ENCODE results near the gene GABARAPL1. TPM values are rescaled to one million over a fixed set of nuclear protein-coding genes. Genes with fewer than 3 reads are reported as not detected.

Gene GABARAPL1
- polyA plus RNA-seq, 5 donors = 34.2 to 53.1 (median 45.0) TPM

Other genes starting within 250 kb of the GABARAPL1 start
- 1 to 10 TPM in 3 of 5 donors, under 1 TPM in 2; 0.55 to 2.1 (median 1.2) TPM for gene CLEC12A, start 241.5 kb upstream of the GABARAPL1 start, polyA plus RNA-seq (ENCODE audit: insufficient read depth in 1 of 5, insufficient read length in 5 of 5, low replicate concordance in 1 of 5)
- 1 to 10 TPM; 1.3 to 3.0 (median 2.5) TPM for gene CLEC1B, start 213.8 kb upstream of the GABARAPL1 start, polyA plus RNA-seq (ENCODE audit: insufficient read depth in 1 of 5, insufficient read length in 5 of 5, low replicate concordance in 1 of 5)
- gene CLEC12B, start 202.2 kb upstream of the GABARAPL1 start, polyA plus RNA-seq (ENCODE audit: insufficient read depth in 1 of 5, insufficient read length in 5 of 5, low replicate concordance in 1 of 5) = under 1 TPM in 4 of 5 donors, not detected in 1; 0.07 to 0.42 (median 0.29) TPM
- gene CLEC9A, start 182.2 kb upstream of the GABARAPL1 start, polyA plus RNA-seq (ENCODE audit: insufficient read depth in 1 of 5, insufficient read length in 5 of 5, low replicate concordance in 1 of 5) = 1 to 10 TPM; 1.3 to 2.5 (median 1.8) TPM
- 10 to 100 TPM; 18.5 to 24.4 (median 19.9) TPM for gene CLEC1A, start 113.9 kb upstream of the GABARAPL1 start, polyA plus RNA-seq (ENCODE audit: insufficient read depth in 1 of 5, insufficient read length in 5 of 5, low replicate concordance in 1 of 5)
- 1 to 10 TPM; 2.4 to 3.7 (median 2.8) TPM for gene CLEC7A, start 82.7 kb upstream of the GABARAPL1 start, polyA plus RNA-seq (ENCODE audit: insufficient read depth in 1 of 5, insufficient read length in 5 of 5, low replicate concordance in 1 of 5)
- gene OLR1, start 40.7 kb upstream of the GABARAPL1 start, polyA plus RNA-seq (ENCODE audit: insufficient read depth in 1 of 5, insufficient read length in 5 of 5, low replicate concordance in 1 of 5) = 1 to 10 TPM in 2 of 5 donors, under 1 TPM in 3; 0.31 to 1.8 (median 0.54) TPM
- under 1 TPM; 0.11 to 0.82 (median 0.22) TPM for gene TMEM52B, start 33.8 kb upstream of the GABARAPL1 start, polyA plus RNA-seq (ENCODE audit: insufficient read depth in 1 of 5, insufficient read length in 5 of 5, low replicate concordance in 1 of 5)
- 1 to 10 TPM; 1.0 to 2.2 (median 1.4) TPM for gene KLRD1, start 95.0 kb downstream of the GABARAPL1 start, polyA plus RNA-seq (ENCODE audit: insufficient read depth in 1 of 5, insufficient read length in 5 of 5, low replicate concordance in 1 of 5)
- 1 to 10 TPM in 4 of 5 donors, under 1 TPM in 1; 0.98 to 3.0 (median 1.5) TPM for gene KLRK1, start 177.2 kb downstream of the GABARAPL1 start, polyA plus RNA-seq (ENCODE audit: insufficient read depth in 1 of 5, insufficient read length in 5 of 5, low replicate concordance in 1 of 5)
- under 1 TPM in 4 of 5 donors, not detected in 1; 0.36 to 0.85 (median 0.41) TPM for gene KLRC4, start 196.9 kb downstream of the GABARAPL1 start, polyA plus RNA-seq (ENCODE audit: insufficient read depth in 1 of 5, insufficient read length in 5 of 5, low replicate concordance in 1 of 5)
- gene KLRC3, start 207.7 kb downstream of the GABARAPL1 start, polyA plus RNA-seq (ENCODE audit: insufficient read depth in 1 of 5, insufficient read length in 5 of 5, low replicate concordance in 1 of 5) = under 1 TPM in 4 of 5 donors, not detected in 1; 0.15 to 0.59 (median 0.27) TPM
- gene KLRC2, start 223.1 kb downstream of the GABARAPL1 start, polyA plus RNA-seq (ENCODE audit: insufficient read depth in 1 of 5, insufficient read length in 5 of 5, low replicate concordance in 1 of 5) = under 1 TPM; 0.15 to 0.71 (median 0.42) TPM
- 1 to 10 TPM in 2 of 5 donors, under 1 TPM in 3; 0.46 to 2.6 (median 0.91) TPM for gene KLRC1, start 240.5 kb downstream of the GABARAPL1 start, polyA plus RNA-seq (ENCODE audit: insufficient read depth in 1 of 5, insufficient read length in 5 of 5, low replicate concordance in 1 of 5)